Ovary (tissue), 9 donors: ENCODE data around the gene KRT17. TPM values are rescaled to one million over a fixed set of nuclear protein-coding genes. Genes with fewer than 3 reads are reported as not detected.
"Not testable (repeated sequence)": the region's sequence is repeated elsewhere in the genome, so short reads cannot be mapped to it uniquely, and the experiment has no call there.

Experiments used
- DNase-seq, 5 donors: peaks; one replicate each; pipeline ENCODE4 v3.0.0-alpha.2; 2019 to 2020
- H3K27ac ChIP-seq, 2 donors: fragments of 200-600 bp; one replicate each; pipeline versions ENCODE4 v1.5.1 to v1.8.0; 2019 to 2022
- H3K27me3 ChIP-seq: fragments of 200-600 bp; one replicate; pipeline ENCODE4 v1.8.0; 2022
- H3K36me3 ChIP-seq: fragments of 200-600 bp; sonication (generic); one replicate; pipeline ENCODE4 v1.5.1; 2019
- H3K4me1 ChIP-seq: one replicate; pipeline ENCODE4 v1.8.1; 2013; ENCODE audit warnings: mild to moderate bottlenecking, moderate library complexity; ENCODE audit not compliant: insufficient read depth
- H3K4me3 ChIP-seq: fragments of 200-600 bp; sonication (generic); one replicate; pipeline ENCODE4 v1.5.1; 2017
- H3K9me3 ChIP-seq, 2 donors: fragments of 200-600 bp in 1 of 2; sonication (generic) in 1 of 2; one replicate each; pipeline versions ENCODE4 v1.5.1 to v1.8.1; 2013 to 2019; ENCODE audit warnings: mild to moderate bottlenecking in 1 of 2, moderate library complexity in 1 of 2
- EP300 ChIP-seq: sonication (generic); formaldehyde crosslinking; IDR thresholded peaks from one replicate; pipeline ENCODE4 v1.6.1; 2017; ENCODE audit warnings: antibody characterized with exemption
- POLR2A ChIP-seq: fragments of 450-650 bp; IDR thresholded peaks from one replicate; pipeline ENCODE4 v1.6.1; 2017; ENCODE audit warnings: antibody characterized with exemption, mild to moderate bottlenecking, moderate library complexity
- WGBS, 3 donors: extraction: QIAGEN DNeasy Blood & Tissue Kit in 1 of 3; methylation state at CpG; one replicate each; pipeline versions ENCODE4 v1.1.5 to v1.1.7; 2013 to 2017; 5-methylcytosine and 5-hydroxymethylcytosine counted together
- intact Hi-C, 4 donors: fragments of 100-400 bp; cut with DNase I; formaldehyde crosslinking; loops; one replicate each; pipeline versions ENCODE4 v1.11.0 to v1.15.1; 2022 to 2023
- polyA plus RNA-seq, 2 donors: library from polyadenylated mRNA; stranded (reverse); fragments of 200-250 nt in 1 of 2; fragments of 350-450 nt in 1 of 2; fragmentation: Illumina TruSeq in 1 of 2; extraction: RNeasy Lipid Tissue Mini Kit (QIAGEN cat#74804) in 1 of 2; gene quantifications; one replicate each; pipeline ENCODE4 v1.2.3, GENCODE V29; 2013 to 2014
- total RNA-seq, 7 donors: library from RNA; depleted of rRNA in 2 of 7; stranded (reverse); fragments of >200 nt in 2 of 7; fragmentation: NEBNext Ultra II Directional in 3 of 7; extraction: Animal tissue kit (Norgen Biotek cat#: 25700) in 3 of 7; gene quantifications; one replicate each; pipeline versions ENCODE4 v1.1.0 to v1.2.4, GENCODE V29; 2016 to 2023
- TF ChIP-seq, protein P1 (sequence below), 3 donors: fragments of 450-650 bp in 2 of 3; fragments of 200-600 bp in 1 of 3; IDR thresholded peaks; one replicate each; pipeline versions ENCODE4 v1.5.1 to v1.8.0; 2016 to 2022; ENCODE audit warnings: antibody characterized with exemption in 3 of 3, mild to moderate bottlenecking in 1 of 3
- donor health status: DM: no; HTN: no; CAD: no; lungs with moderate emphysema.
- donor health status: DM: no; HTN: no; CAD: no.
- donor health status: Bipolar disorder and iron deficiency.
- donor health status: DM: yes; HTN: yes; CAD: no.
- donor health status: DM: no; HTN: no; CAD: no.
- donor health status: DM: yes; HTN: yes; CAD: no.

The KRT17 gene
- total and polyA plus RNA-seq, 9 donors: 0.29 to 17.8 (median 1.7) TPM; not detected in 3

DNA sequence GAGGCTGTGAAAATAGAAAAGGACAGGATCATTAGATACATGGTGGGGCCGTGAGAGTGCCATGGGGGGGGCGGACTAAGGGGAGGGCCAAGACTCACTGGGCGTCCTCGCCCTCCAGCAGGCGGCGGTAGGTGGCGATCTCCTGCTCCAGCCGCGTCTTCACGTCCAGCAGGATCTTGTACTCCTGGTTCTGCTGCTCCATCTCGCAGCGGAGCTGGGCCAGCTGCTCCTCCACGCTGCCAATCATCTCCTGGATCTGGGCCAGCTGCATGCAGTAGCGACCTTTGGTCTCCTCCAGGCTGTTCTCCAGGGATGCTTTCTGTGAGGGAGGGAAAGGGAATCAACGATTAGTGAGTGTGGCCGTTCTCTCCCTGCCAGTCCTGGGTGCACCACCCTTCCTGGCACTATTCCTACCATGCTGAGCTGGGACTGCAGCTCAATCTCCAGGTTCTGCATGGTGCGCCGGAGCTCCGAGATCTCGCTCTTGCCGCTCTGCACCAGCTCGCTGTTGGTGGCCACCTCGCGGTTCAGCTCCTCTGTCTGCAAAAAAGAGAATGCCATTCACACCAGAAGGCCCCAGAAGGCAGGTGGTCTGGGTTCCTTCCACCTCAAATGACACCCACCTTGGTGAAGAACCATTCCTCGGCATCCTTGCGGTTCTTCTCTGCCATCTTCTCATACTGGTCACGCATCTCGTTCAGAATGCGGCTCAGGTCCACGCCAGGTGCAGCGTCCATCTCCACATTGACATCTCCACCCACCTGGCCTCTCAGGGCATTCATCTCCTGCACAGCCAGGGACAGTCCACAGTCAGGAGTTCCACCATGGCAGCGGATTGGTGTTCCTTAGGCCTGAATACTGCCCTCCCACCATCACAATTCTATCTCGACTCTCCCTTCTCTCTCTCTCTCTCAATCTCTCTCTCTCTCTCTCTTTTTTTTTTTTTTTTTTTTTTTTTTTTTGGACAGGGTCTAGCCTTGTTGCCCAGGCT is 40.9 kb downstream of the KRT17 start:
- no peak overlapping the region for H3K4me3 ChIP-seq
- no peaks in the 10 kb centered on the region for H3K27me3 ChIP-seq
- intact Hi-C loops: loop anchor here in 1 of 4 donors (2.0 kb wide), 1 partner anchor 19 kb away; no protein-coding TSS in a partner anchor
- TF ChIP-seq, protein P1, sequence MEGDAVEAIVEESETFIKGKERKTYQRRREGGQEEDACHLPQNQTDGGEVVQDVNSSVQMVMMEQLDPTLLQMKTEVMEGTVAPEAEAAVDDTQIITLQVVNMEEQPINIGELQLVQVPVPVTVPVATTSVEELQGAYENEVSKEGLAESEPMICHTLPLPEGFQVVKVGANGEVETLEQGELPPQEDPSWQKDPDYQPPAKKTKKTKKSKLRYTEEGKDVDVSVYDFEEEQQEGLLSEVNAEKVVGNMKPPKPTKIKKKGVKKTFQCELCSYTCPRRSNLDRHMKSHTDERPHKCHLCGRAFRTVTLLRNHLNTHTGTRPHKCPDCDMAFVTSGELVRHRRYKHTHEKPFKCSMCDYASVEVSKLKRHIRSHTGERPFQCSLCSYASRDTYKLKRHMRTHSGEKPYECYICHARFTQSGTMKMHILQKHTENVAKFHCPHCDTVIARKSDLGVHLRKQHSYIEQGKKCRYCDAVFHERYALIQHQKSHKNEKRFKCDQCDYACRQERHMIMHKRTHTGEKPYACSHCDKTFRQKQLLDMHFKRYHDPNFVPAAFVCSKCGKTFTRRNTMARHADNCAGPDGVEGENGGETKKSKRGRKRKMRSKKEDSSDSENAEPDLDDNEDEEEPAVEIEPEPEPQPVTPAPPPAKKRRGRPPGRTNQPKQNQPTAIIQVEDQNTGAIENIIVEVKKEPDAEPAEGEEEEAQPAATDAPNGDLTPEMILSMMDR (IDR thresholded peaks at IDR 0.05): no peak
- no peak for TF ChIP-seq POLR2A
- no peak for TF ChIP-seq EP300
- no peaks in the 10 kb centered on the region for H3K9me3 ChIP-seq
- 76 to 83% (median 82%) methylated on average over 33 of the region's 33 CpGs for WGBS, 3 donors
- H3K27ac ChIP-seq: no peak overlapping the region
- no peaks in the 10 kb centered on the region for H3K36me3 ChIP-seq
- no peak for DNase-seq
- no peaks in the 10 kb centered on the region for H3K4me1 ChIP-seq

DNA sequence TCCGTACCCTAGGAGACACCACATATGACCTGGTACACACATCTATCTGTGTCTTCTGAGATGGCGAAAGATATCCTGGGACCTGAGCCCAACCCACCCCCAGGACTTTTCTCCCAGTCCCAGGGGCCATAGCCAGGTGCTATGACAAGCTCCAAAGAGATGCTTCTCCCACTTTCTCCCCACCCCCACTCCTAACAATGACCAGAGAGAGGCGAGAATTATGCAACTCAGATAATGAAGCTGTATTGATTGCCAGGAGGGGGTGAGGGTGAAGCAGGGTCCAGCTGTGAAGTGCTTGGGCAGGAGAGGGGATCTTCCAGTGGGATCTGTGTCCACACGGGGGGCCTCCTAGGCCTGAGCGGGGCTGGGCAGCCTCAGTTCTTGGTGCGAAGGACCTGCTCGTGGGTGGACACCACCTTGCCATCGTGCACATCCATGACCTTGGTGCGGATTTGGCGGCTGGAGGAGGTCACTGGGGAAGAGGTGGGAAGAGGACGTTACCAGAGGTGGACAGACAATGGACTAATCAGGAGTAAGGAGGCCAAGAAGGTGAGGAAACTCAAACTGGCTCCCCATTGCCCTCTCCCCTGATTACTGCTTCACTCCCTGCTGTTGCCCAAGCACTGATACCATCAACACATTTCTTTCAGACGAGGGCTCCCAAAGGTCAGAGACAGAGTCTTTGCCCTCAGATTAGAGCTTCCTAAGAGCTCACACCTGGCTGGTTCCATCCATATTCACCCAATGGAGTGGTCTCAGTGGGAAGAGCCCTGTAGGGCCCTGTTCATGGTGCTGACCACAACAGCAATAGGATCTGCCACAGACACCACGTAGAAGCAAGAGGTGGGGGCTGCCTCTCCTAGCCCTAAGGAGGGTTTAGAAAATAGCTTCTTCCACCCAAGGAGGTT is 42.1 kb downstream of the KRT17 start:
- not testable (repeated sequence) for H3K4me1 ChIP-seq, H3K36me3 ChIP-seq, H3K27ac ChIP-seq, H3K27me3 ChIP-seq, H3K9me3 ChIP-seq, DNase-seq, H3K4me3 ChIP-seq
- intact Hi-C loops: loop anchor here in 1 of 4 donors (2.0 kb wide), 1 partner anchor 20 kb away; no protein-coding TSS in a partner anchor
- 79 to 86% (median 86%) methylated on average over 13 of the region's 13 CpGs for WGBS, 3 donors

DNA sequence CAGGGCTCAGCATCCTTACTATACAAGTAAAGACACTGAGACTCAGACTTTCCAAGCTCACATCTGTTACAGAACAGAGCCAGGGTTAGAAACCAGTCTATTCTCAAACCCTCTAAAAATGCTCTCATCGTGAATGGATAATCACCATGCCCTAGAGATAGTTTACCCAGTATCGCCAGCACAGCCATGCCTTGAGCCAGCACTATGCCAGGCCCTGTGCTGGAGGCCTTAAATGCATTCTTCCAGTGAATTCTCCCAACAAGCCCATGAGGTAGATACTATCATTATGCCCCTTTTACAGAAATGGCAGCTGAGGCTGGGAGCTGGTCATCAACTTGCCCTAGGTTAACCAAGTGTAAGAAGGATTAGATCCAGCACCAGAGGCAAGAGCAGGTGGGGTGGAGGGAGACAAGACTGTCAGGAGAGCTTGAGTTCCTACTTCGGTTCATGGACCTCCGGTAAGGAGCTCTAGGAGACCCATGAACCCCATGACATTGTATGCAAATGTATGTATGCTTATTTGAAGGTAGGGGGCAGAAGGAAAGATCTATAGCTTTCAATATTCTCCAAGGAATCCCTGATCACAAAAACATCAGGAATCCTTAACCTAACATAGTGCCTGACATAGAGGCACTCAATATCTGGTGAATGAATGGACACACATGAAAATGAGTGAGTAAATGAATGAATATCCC is 42.9 kb downstream of the KRT17 start:
- H3K27ac ChIP-seq: no peak overlapping the region
- H3K27me3 ChIP-seq: no peaks in the 10 kb centered on the region
- no peaks in the 10 kb centered on the region for H3K36me3 ChIP-seq
- no peaks in the 10 kb centered on the region for H3K9me3 ChIP-seq
- no peak overlapping the region for H3K4me3 ChIP-seq
- no peak for DNase-seq
- intact Hi-C loops: loop anchor here in 1 of 4 donors (2.0 kb wide), 1 partner anchor 21 kb away; no protein-coding TSS in a partner anchor
- TF ChIP-seq POLR2A: no peak
- TF ChIP-seq, protein P1 (IDR thresholded peaks at IDR 0.05): no peak
- TF ChIP-seq EP300: no peak
- H3K4me1 ChIP-seq: no peaks in the 10 kb centered on the region
- 93 to 97% (median 94%) methylated on average over 4 of the region's 4 CpGs for WGBS, 3 donors

DNA sequence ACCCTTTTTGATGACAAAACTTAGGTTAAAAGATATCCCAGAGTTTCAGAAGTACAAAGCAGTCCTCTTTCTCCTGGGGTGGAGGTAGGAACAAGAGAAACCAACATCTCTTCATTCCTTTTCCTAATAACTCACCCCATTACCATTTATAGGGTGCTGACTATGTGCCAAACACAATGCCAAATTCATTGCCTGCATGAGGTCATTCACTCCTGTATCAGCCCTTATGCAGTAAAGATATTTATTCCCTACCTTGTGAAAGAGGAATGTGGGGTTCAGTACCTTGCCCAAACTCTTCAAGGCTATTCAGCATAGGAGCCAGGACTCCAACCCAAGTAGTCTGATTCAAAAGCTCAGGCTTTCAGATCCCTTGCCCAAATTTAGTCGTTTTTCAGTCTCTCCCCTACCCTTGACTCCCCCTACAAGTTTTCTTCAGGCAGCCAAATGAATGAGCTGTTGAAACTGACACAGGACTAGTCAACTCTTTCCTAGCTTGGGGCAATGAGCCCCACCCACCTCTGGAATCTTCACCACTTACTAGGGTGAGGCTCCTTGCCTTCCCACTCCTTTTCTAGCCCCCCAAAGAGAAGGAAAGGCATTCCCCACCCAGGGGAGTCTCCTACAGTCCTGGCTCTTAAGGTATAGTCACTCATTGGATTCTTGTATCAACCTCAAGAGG is 43.5 kb downstream of the KRT17 start:
- no peak for TF ChIP-seq POLR2A
- TF ChIP-seq, protein P1 (IDR thresholded peaks at IDR 0.05): no peak
- no peak for TF ChIP-seq EP300
- no peaks in the 10 kb centered on the region for H3K36me3 ChIP-seq
- 15 to 30% (median 18%) methylated on average over 1 of the region's 1 CpG for WGBS, 3 donors
- no peaks in the 10 kb centered on the region for H3K27me3 ChIP-seq
- H3K4me3 ChIP-seq: no peak overlapping the region
- DNase-seq: no peak
- H3K4me1 ChIP-seq: no peaks in the 10 kb centered on the region
- no peak overlapping the region for H3K27ac ChIP-seq
- intact Hi-C loops: no loop called here
- no peaks in the 10 kb centered on the region for H3K9me3 ChIP-seq
